ENCODE data around the gene SYT1. TPM values are rescaled to one million over a fixed set of nuclear protein-coding genes. Genes with fewer than 3 reads are reported as not detected.

SYT1 gene
- total RNA-seq, 1 experiment from 2014 or later = 80.9 TPM

GRCh38 chr12:79006306-79006705 is 141.7 kb downstream of the SYT1 start:
- CTCF ChIA-PET = no interaction called here
- H3K4me1 ChIP-seq (ENCODE audit: insufficient read depth, low read length, poor library complexity, severe bottlenecking) = peaks cover 50% of the 10 kb centered on the region
- no peaks in the 10 kb centered on the region for H3K9me3 ChIP-seq (ENCODE audit: low read depth, low read length, poor library complexity, severe bottlenecking)
- peak; percentile 43 for DNase-seq (ENCODE audit: low spot score)
- BruUV-seq (replicated peaks) = no TSS peak
- intact Hi-C loops (cut with micrococcal nuclease; ENCODE audit: unreplicated experiment) = loop anchor here (10.0 kb wide), 3 partner anchors 122 to 532 kb away; no protein-coding TSS in a partner anchor
- POLR2A ChIA-PET (ENCODE audit: low non-redundant PET) = no interaction called here
- peak overlapping the region; percentile 4 for H3K27ac ChIP-seq (ENCODE audit: low read depth, low read length, poor library complexity, severe bottlenecking)
- H3K27me3 ChIP-seq (replicated peaks; ENCODE audit: insufficient read depth, low read depth, low read length, poor library complexity) = no peaks in the 10 kb centered on the region
- no peak overlapping the region for H3K4me3 ChIP-seq (ENCODE audit: low read depth, low read length, poor library complexity, severe bottlenecking)
- peak; percentile 59 for TF ChIP-seq CTCF (conservative IDR thresholded peaks at IDR 0.05; ENCODE audit: low read depth, low read length)
- TF ChIP-seq EZH2 (IDR thresholded peaks at IDR 0.05; ENCODE audit: borderline replicate concordance, low read depth, low read length, poor library complexity, severe bottlenecking) = no peak
- no peaks in the 10 kb centered on the region for H3K36me3 ChIP-seq (ENCODE audit: insufficient read depth, low read length, poor library complexity, severe bottlenecking)

- Histone ChIP-seq H3K27me3 (replicated peaks; ENCODE audit: insufficient read depth, low read depth, low read length, poor library complexity) (no peaks in the 10 kb centered on the region), H3K4me3 (ENCODE audit: low read depth, low read length, poor library complexity, severe bottlenecking) (no peak overlapping the region), H3K27ac (ENCODE audit: low read depth, low read length, poor library complexity, severe bottlenecking) (no peak overlapping the region), H3K9me3 (ENCODE audit: low read depth, low read length, poor library complexity, severe bottlenecking) (no peaks in the 10 kb centered on the region), H3K36me3 (ENCODE audit: insufficient read depth, low read length, poor library complexity, severe bottlenecking) (no peaks in the 10 kb centered on the region), H3K4me1 (ENCODE audit: insufficient read depth, low read length, poor library complexity, severe bottlenecking) (peaks cover 30% of the 10 kb centered on the region)
- DNase-seq (ENCODE audit: low spot score) = no peak
- intact Hi-C loops (cut with micrococcal nuclease; ENCODE audit: unreplicated experiment) = loop anchor here (10.0 kb wide), 3 partner anchors 124 to 534 kb away; no protein-coding TSS in a partner anchor
- ChIA-PET CTCF (no interaction called here), POLR2A (ENCODE audit: low non-redundant PET) (no interaction called here)
- no TSS peak for BruUV-seq (replicated peaks)
- TF ChIP-seq EZH2 (IDR thresholded peaks at IDR 0.05; ENCODE audit: borderline replicate concordance, low read depth, low read length, poor library complexity, severe bottlenecking) (no peak), CTCF (conservative IDR thresholded peaks at IDR 0.05; ENCODE audit: low read depth, low read length) (no peak)
These were observed 144.0 kb downstream of the SYT1 start for GRCh38 chr12:79008591-79008990.

GRCh38 chr12:79012636-79013035 is 148.1 kb downstream of the SYT1 start:
- intact Hi-C loops (cut with micrococcal nuclease; ENCODE audit: unreplicated experiment) = no loop called here

More at GRCh38 chr12:79012636-79013035, 148.1 kb downstream of the SYT1 start:
- POLR2A ChIA-PET (ENCODE audit: low non-redundant PET) = no interaction called here
- Histone ChIP-seq H3K4me3 (ENCODE audit: low read depth, low read length, poor library complexity, severe bottlenecking) (no peak overlapping the region), H3K36me3 (ENCODE audit: insufficient read depth, low read length, poor library complexity, severe bottlenecking) (no peaks in the 10 kb centered on the region), H3K4me1 (ENCODE audit: insufficient read depth, low read length, poor library complexity, severe bottlenecking) (peaks cover 24% of the 10 kb centered on the region), H3K27ac (ENCODE audit: low read depth, low read length, poor library complexity, severe bottlenecking) (no peak overlapping the region), H3K9me3 (ENCODE audit: low read depth, low read length, poor library complexity, severe bottlenecking) (no peaks in the 10 kb centered on the region), H3K27me3 (replicated peaks; ENCODE audit: insufficient read depth, low read depth, low read length, poor library complexity) (no peaks in the 10 kb centered on the region)
- peak; percentile 37 for DNase-seq (ENCODE audit: low spot score)
- TF ChIP-seq EZH2 (IDR thresholded peaks at IDR 0.05; ENCODE audit: borderline replicate concordance, low read depth, low read length, poor library complexity, severe bottlenecking) (no peak), CTCF (conservative IDR thresholded peaks at IDR 0.05; ENCODE audit: low read depth, low read length) (no peak)
- no TSS peak for BruUV-seq (replicated peaks)
- CTCF ChIA-PET = no interaction called here

Data from A673 (cell line).